ACHN (cell line): ENCODE results near the gene ZSCAN1.

ENCODE experiments used
- DNase-seq: peaks from one replicate; pipeline ENCODE4 v3.0.0-alpha.2; 2015
- in situ Hi-C: cut with HindIII; loops from 2 replicates; pipeline ENCODE4 v1.10.0; 2017; ENCODE audit warnings: low sequenced_read_pairs, low pct_ligation_motif_present, low pct_unique_long_range_greater_than_20kb

The ZSCAN1 gene

DNA sequence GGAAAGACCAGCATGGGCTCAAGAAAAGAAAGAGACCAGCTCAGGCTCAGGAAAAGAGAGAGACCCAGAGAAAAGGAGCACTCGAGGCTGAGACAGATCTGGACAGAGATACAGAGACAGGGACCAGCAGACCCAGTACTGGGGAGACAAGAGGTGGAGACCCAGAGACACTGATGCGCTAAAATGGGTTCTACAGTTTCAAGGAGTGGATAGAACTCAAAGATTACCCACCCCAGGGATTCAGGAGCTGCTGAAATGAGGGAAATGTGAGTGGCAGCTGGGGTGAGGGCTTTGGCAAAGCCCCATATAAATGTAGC lies 64.8 kb downstream of the ZSCAN1 start:
- DNase-seq, result no peak
- in situ Hi-C loops, result no loop called here
